HG03354 (cell line): ENCODE results near the gene LBH.
"Not testable (repeated sequence)": the region's sequence is repeated elsewhere in the genome, so short reads cannot be mapped to it uniquely, and the experiment has no call there.

ENCODE experiments used
- ATAC-seq: cut with Tn5 transposase; IDR thresholded peaks from one replicate; pipeline ENCODE4 v1.9.1; 2021; ENCODE audit warnings: mild to moderate bottlenecking; ENCODE audit not compliant: unreplicated experiment, poor library complexity, severe bottlenecking

The LBH gene

DNA sequence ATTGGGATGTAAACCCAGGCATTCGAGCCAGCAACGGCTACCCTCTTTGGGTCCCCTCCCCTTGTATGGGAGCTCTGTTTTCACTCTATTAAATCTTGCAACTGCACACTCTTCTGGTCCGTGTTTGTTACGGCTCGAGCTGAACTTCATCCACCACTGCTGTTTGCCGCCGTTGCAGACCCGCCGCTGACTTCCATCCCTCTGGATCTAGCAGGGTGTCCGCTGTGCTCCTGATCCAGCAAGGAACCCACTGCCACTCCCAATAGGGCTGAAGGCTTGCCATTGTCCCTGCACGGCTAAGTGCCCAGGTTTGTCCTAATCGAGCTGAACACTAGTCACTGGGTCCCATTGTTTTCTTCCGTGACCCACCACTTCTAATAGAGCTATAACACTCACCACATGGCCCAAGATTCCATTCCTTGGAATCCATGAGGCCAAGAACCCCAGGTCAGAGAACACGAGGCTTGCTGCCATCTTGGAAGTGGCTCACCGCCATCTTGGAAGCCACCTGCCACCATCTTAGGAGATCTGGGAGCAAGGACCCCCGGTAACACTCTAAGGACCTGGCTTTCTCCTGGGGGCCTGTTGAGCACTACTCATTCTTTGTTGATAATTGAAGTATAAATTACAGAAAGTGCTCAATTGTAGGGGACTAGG, 37.9 kb downstream of the LBH start:
- not testable (repeated sequence) for ATAC-seq

DNA sequence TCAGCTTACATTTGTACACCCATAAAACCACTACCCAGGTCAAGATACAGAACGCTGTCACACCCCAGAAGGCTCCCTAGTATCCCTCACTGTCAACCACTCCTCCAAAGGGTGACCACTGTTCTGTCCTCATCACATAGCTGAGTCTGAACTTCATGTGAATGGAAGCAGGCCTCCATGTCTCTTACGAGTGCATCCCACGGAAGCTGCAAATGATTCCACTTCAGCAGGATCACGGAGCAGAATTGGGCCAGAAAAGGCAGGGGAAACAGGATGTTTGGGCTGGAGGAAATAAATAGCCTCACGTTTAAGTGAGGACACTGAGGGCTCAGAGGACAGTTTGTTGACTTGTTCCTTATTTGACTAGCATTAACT, 38.4 kb downstream of the LBH start:
- ATAC-seq, result no peak

DNA sequence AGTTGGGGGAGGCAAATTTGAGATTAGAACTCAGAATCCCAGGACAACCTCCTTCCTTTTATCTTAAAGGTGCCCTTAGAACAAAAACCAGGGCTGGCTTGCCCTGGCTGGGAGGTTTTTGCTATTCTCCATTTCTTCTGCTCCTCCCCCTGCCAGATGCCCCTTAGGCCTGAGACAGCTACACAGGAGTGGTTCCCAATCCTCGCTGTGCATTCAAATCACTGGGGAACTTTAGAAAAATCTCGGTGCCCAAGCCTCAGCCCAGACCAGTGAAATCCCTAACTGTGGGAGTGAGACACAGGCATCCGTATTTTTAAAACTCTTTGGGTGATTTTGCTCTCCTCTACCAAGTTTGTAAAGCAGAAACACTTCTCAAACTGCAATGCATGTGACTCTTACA, 38.8 kb downstream of the LBH start:
- ATAC-seq, result no peak

DNA sequence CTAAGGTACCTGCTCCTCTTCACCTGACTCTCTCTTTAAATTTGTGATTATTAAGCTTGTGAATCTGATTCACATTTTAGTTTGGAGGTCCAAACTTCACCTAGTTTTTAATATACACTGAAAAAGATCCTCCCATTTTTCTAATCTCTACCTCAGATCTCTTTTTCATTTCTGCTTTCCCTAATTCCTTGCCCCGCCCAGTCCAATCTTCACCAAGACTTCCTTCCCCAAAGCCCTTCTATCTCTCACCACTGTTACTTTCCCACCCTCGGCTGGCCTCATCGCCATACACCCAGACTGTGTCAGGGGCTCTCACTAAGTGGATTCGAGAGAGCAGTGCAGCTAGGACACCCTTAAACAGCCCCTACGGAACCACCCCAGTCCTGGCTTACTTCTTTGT, 40.0 kb downstream of the LBH start:
- no peak for ATAC-seq

DNA sequence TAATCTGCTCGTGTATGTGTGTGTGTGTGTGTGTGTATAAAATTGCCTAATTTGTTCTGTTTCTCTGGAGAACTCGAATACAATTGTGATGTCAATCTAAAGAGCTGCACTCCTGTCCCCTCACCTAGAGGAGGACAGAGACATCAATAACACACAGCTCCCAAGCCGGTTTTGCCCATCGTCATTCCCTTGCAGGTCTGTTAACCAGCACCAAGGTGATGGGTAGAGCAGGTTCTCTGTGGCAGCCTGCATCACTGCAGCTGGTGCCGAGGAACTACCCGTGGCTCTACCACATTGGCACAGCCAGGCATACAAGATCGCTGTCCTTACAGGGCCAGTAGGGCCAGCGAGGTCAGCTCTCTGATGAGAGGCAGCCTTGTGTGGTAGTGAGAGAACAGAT, 41.0 kb downstream of the LBH start:
- ATAC-seq, result no peak

DNA sequence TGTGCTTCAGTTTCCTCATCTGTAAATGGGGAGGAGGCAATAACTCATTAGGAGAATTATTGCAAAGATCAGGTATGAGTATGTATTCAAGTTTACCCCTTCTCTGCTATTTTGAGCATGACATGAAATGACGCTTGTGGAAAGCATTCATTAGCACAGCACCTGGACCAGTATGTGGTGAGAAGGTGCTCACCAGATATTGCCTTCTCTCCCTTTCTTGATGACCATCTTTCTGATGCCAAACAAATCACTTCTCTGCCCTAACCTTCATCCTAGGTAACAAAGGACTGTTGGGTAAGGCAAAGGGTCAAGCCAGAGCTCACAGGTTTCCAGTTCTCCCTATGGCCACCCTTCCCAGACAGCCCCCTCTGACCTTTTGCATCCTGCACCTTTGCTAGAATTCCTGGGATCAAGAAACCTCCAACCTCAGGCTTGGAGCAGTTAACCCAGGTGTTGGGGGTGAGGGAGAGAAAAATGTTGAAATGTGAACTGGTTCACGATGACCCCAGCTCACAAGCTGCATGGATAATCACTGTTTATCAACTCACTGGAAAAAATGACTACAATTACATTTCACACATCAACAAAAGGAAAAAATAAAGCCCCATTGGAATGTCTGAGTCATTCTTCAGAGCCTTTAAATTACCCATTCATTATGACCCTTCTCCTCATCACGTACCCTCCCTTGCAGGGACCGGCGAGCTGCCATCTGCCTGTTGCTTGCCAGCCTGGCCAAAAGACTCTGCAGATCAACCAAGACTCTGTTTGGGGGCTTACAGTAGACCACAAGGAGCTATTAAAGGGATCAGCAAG, 41.6 kb downstream of the LBH start:
- ATAC-seq, result no peak

DNA sequence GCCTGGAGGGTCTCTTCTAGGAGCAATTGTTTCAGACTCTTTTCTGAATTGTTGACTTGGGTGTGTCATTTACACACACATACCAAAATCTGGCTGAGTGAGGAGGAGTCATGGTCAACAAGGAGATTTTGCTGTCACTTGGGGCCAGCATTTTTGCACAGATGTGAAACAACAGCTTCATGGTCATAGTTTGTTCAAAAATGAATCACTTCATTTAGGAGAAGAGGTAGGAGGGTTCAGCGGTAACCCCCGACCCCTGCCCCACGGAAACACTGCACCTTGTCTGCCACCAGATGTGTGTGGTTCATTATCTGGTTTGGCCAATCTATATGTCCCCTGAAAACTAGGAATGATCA, 42.2 kb downstream of the LBH start:
- no peak for ATAC-seq

DNA sequence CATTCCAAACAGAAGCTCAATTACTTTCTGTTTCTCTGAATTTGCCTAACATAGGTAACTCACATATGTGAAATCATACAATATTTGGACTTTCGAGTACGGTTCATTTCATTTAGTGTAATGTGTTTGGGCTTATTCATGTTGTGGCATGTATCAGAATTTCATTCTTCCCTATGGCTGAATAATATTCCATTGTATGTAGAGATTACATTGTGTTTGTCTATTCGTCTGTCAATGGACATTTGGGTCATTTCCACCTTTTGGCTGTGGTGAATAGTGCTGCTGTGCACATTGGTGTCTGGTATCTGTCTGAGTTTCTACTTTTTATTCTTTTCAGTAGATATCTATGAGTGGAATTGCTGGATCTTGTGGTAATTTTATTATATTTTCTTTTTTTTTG, 43.9 kb downstream of the LBH start:
- no peak for ATAC-seq

DNA sequence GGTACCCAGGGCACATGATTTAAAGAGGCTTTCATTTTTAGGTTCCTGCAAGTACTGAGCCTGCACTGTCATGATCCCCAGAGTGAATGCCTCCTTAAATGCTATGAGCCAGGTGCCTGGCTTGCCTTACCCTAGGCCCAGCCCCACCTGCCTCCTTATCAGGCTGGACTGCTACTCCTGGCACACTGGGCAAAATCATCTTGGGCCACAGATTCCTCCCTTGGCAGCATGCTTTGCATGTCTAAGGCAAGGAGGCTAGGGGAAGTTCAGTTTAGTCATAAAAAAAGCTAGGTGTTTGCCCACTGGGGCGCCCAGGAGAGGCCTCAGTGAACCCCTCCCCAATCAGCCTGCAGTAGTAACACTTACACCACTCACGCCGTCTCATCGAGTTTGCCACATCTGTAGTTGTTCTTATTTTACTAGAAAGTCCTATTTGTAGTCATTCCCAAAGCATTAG, 45.1 kb downstream of the LBH start:
- ATAC-seq, result no peak

DNA sequence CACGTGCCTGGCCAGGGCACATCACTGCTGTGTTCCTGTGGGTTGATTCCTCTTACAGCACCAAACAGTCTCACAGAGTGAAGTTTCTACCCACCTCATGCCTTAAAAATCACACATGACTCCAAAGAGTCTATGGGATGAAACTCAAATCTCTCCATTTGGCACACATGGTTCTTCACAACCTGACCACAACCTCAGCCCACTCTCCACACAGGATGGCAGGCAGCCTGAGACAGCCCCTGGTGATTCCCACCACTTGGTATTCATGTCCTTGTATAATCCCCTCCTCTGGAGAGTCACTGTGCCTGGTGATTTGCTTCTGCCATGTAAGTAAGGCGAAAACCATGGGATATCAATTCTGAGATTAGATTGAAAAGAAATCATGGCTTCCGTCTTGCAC, 46.2 kb downstream of the LBH start:
- ATAC-seq, result no peak

DNA sequence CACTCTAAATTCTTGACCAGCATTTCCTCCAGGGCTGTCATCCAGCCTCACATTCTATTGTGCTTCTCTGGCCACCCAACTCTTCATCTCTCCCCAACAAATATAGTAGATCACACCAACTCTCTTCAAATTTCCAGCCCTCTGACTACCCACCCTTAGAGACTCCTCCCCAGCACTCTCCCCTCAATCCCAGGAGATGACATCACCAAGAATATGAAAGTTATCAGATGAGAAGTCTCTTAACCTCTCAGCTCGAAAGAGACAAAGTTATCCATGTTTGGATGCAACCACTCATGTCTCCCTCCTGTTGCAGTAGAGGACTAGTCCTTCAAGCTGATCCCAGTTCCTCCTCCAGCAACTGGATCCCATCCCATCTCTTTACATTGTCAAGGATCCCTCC, 47.1 kb downstream of the LBH start:
- ATAC-seq, result no peak

DNA sequence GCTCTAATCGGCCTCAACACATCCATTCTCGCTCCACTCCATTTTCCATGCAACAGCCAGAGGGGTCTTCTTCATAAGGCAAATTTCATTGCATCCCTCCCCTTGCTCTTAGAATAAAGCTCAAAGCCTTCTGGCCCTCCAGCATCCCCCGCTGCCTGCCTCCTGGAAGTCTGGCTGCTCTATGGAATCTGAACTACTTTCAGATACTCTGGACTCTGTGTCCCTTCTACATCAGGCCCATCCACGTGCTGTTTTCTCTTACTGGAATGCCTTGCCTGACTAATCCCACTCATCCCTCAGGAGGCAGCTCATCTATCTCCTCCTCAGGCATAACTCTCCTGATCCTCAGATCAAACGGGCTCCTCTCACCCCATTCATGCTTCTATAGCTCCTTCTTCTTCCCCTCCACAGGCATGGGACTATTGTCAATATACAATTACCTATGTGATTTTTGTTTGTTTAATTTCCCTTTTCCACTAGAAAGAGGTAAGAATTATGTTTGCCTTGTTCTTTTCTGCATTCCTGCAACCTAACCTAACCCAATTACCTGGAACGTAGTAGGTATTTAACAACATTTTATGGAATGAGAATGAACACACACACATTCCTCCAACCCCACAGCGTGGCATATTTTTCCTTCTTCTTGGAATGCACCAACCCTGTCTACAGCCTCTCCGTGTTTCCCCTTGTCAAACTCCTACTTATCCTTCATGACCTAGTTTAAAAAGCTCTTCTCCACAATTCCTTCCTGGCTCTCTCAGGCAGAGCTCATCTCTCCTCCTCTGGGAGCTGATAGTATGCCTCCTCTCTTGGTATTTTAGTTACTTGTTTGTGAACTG, 49.5 kb downstream of the LBH start:
- no peak for ATAC-seq

DNA sequence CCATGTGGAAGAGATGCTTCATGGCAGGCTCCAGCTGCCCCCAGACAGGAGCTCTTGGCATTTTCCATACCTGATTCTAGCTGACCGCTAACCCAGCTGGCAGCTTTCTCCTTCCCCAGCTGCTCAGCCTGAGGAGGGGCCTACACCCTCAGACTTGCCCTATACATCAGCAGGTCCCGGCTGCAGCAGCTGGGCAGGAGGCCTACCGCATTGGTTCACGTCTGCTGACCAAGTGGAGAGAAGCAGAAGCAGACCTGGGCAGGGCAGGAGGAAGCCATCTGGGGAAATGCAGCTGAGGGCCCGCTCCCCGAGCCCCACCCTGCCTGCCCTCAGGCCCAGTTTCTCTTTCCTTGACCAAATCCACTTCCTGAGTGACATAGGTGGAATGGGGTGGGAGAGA, 50.7 kb downstream of the LBH start:
- peak; percentile 89 for ATAC-seq

DNA sequence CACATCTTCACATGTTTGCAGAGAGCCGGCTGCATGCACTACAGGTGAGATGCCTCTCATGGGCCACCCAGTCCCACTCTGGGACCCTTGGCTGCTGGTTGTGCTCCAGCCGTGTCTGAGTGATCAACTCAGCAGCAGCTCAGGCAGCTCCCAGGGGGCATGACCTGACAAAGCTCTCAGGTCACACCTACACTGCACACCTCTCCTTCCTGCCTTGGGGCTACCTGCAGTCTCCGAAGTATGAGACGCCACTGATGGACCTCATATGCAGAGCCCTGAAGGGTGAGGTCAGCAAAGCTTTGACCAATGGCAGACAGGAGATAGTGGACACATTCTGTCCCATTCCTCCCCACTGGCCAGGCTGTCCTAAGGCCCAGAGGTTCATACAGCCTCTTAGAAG, 51.4 kb downstream of the LBH start:
- ATAC-seq, result peak; percentile 6

DNA sequence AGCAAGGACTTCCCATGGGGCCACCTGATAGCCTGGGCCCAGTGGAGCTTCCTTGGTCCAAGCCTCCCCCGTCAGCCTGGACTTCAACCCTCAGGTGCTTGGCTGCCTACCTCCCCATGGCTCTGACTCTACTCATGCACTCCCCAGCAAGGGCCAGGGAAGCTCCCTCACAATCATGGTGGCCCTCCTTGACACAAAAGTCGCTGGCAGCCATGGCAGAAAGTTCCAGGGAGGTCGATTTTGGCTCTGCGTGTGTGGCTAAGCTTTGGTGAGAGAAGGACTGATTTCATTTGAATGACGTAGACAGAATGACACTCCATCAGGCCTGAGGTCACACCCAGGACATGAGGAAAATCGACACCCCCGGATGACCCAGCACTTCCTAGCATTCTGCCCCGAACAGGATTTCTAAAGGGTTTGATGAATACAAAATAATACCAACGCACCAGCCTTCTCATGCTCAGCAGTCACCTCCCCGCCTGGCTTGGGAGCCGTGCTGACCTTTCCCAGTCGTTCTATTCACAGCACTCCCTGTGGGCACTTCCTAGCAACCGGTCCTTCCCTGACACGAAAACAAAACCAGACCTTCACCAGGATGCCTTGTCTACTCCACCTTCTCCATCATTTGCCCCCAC, 52.7 kb downstream of the LBH start:
- no peak for ATAC-seq

DNA sequence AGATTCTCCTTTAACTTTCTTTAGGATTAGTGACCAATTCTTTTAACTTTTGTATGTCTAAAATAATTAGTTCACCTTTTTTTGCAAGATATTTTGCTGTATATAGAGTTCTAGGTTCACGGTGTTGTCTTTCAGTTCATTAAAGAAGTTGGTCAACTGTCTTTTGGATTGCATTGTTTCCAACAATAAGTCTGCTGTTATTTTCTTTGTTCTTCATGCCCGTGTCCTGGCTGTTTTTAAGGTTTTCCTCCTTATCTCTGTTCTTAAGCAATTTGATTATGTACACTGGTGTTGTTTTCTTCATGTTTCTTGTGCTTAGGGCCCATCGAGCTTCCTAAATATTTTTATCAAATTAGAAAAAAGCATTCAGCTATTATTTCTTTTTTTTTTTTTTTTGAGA, 54.4 kb downstream of the LBH start:
- ATAC-seq, result no peak

DNA sequence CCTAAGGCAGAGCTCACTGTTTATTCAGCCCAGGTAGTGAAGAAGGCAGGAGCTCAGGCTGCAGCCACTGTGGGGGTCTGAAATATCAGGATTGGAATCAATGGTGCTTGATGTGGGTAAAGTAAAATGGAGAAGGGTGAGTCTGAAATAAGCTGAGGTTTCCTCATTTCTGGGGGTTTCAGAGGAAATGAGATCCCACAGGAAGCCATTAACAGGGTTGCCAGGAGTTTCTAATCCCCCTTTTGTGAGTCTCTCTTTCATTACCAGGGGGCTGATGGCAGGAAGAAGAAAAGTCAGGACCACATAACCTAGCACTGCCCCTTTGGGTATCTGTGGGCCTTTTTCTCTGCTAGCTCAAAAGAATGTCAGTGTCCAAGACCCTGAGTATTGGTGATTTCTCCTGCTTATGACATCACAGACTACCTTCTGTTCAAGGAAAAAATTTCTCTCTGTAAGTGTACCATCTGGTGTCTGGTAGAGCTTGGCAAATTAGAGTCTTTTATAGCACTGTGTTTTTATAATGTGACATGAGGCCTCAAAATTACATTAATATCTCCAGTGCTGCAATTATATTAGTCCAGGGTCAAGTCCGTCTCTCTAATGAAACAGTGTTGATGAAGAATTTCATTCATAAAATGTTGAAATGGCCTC, 56.0 kb downstream of the LBH start:
- ATAC-seq, result peak; percentile 20

DNA sequence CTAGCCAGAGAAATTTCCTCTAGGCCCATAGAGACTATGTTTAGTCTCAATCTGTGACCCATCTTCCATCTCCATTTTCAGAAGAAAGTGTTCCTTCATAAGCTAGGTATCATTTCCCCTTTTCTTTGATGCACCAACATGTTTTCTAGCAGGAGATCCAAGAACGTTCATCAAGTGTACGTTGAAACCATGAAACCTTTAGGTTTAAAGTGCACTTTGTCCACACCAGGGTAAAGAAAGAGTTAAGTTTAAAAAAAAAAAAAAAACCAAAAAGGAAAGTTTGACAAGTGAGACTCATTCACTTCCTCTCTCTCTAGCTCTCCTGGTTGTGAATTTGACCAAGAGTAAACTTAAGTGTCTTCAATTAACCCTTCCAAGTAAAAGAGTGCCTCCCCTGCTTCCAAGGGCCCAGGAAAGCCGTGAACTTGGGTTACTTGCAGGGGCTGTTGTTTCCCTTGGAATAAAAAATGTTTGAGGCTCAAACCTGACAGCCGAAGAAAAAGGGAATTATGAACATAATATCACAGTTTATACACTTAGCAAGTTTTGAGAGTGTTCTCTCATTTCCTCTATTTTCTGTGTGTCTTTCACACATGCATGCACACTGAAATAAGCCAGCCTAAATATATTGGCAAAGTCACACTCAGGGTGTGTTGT, 56.7 kb downstream of the LBH start:
- peak; percentile 69 for ATAC-seq

DNA sequence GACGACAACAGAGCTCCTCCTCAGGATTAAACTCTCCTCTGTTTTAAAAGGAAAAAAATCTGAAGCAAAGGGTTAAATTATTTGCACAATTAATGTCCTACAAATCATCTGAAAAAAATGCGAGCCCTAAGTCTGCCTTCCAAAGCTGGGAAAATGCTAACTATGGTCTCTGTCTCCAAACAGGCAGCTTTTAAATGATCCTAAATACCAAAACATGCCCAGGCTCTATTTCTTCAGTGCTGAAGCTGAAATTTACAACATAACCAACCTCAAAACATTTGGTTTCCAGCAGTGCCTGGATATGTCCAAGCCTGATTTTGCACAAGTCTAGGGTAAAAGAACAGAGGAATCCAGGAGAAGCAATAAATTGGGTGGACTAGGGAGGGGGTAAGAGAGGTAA, 57.2 kb downstream of the LBH start:
- no peak for ATAC-seq
